ENCODE data around the gene CLRN2. TPM values are rescaled to one million over a fixed set of nuclear protein-coding genes. Genes with fewer than 3 reads are reported as not detected.

CLRN2 gene
- total RNA-seq, 1 experiment from 2014 or later = not detected

DNA sequence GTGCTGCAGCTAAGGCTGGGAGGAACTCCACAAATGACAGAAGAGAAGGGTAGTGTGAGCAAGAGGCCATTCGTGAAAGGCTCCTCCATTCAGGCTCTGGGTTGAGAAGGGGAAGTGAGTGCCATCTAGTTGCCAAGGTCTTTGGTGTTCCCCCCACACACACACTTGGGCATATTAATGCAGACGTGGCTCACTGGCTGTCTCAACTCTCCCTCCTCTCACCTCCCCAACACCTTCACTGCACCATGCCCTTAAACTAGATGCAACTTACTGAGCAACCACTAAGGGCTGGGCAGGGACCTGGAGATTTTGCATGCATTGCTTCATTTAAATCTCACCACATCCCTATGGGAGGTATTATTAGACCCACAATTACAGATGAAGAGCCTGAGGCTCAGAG is 8.7 kb downstream of the CLRN2 start:
- Histone ChIP-seq H3K18ac (ENCODE audit: insufficient read length, low read depth, low read length) (no peak overlapping the region), H2BK120ac (ENCODE audit: low read depth, low read length, poor library complexity, severe bottlenecking) (no peak overlapping the region), H3K4me2 (ENCODE audit: insufficient read depth, insufficient read length, low read length) (no peak overlapping the region), H4K91ac (ENCODE audit: insufficient read length, low read depth, low read length) (no peak overlapping the region), H3K79me1 (ENCODE audit: insufficient read depth, low read depth, low read length, poor library complexity, severe bottlenecking) (no peaks in the 10 kb centered on the region), H3K14ac (ENCODE audit: insufficient read depth, low read length) (no peak overlapping the region), H3K27ac (ENCODE audit: insufficient read length, low read depth, low read length) (no peak overlapping the region), H4K20me1 (ENCODE audit: control insufficient read depth, insufficient read depth, insufficient read length) (no peaks in the 10 kb centered on the region), H3K27me3 (ENCODE audit: insufficient read depth, low read length) (no peaks in the 10 kb centered on the region), H2BK20ac (ENCODE audit: low read depth, low read length, poor library complexity, severe bottlenecking) (no peak overlapping the region), H3K4ac (ENCODE audit: low read depth, low read length) (no peak overlapping the region), H3K23me2 (ENCODE audit: insufficient read length, low read depth, low read length, poor library complexity, severe bottlenecking) (no peaks in the 10 kb centered on the region), H3K56ac (ENCODE audit: insufficient read length, low read depth, low read length) (no peak overlapping the region), H3K79me2 (ENCODE audit: insufficient read depth, low read length) (no peaks in the 10 kb centered on the region), H3K4me1 (ENCODE audit: insufficient read depth, low read length) (no peaks in the 10 kb centered on the region), H2BK12ac (ENCODE audit: insufficient read length, low read depth, low read length) (no peak overlapping the region), H3K9me3 (ENCODE audit: control insufficient read depth, low read depth, low read length) (no peaks in the 10 kb centered on the region), H3K23ac (ENCODE audit: insufficient read length, low read depth, low read length) (no peak overlapping the region), H3T11ph (ENCODE audit: low read length) (no peak overlapping the region), H2BK15ac (ENCODE audit: low read depth, low read length) (no peak overlapping the region), H2BK5ac (ENCODE audit: insufficient read length, low read length) (no peak overlapping the region), H4K5ac (ENCODE audit: insufficient read length, low read depth, low read length) (no peak overlapping the region), H3K9ac (ENCODE audit: extremely low read depth, insufficient read length, low read length) (no peak overlapping the region), H2AK5ac (ENCODE audit: insufficient read length, low read length) (no peak overlapping the region), H4K8ac (replicated peaks; ENCODE audit: insufficient read length, low read depth, low read length) (no peak overlapping the region), H2AFZ (ENCODE audit: low read length) (no peak overlapping the region)
- Mint-ChIP-seq H3K4me1 (peaks cover 8 to 11% of the 10 kb centered on the region in 2 experiments; a peak in 3 of 4 replicates), H3K27me3 (ENCODE audit: low read depth) (peaks cover 13% of the 10 kb centered on the region), H3K9me3 (no peaks in the 10 kb centered on the region), H3K36me3 (ENCODE audit: insufficient read depth in 1 of 3, low read depth in 3 of 3) (no peaks in the 10 kb centered on the region), H3K4me3 (no peak overlapping the region), H3K27ac (no peak overlapping the region; a peak in 1 of 7 replicates)
- WGBS (ENCODE audit: extremely low coverage, insufficient read length, low lambda C conversion rate) = no CpG with 5 or more reads among the region's 2 CpGs
- TF ChIP-seq, protein P1, sequence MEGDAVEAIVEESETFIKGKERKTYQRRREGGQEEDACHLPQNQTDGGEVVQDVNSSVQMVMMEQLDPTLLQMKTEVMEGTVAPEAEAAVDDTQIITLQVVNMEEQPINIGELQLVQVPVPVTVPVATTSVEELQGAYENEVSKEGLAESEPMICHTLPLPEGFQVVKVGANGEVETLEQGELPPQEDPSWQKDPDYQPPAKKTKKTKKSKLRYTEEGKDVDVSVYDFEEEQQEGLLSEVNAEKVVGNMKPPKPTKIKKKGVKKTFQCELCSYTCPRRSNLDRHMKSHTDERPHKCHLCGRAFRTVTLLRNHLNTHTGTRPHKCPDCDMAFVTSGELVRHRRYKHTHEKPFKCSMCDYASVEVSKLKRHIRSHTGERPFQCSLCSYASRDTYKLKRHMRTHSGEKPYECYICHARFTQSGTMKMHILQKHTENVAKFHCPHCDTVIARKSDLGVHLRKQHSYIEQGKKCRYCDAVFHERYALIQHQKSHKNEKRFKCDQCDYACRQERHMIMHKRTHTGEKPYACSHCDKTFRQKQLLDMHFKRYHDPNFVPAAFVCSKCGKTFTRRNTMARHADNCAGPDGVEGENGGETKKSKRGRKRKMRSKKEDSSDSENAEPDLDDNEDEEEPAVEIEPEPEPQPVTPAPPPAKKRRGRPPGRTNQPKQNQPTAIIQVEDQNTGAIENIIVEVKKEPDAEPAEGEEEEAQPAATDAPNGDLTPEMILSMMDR (conservative IDR thresholded peaks at IDR 0.05) = no peak
- no peak for DNase-seq

Data from H9 (cell line).